CD4-positive, alpha-beta T cell treated with Interleukin-6 at 100 ng/mL for 8 hours (primary cell): ENCODE measurements around the gene GLIPR1L1.
A peak's percentile ranks its signal among the peaks of the same experiment; 100 is the strongest.

Experiments used
- DNase-seq: peaks from one replicate; pipeline ENCODE4 v3.0.0-alpha.2; 2020; ENCODE audit warnings: mixed read lengths, low spot score

The GLIPR1L1 gene

DNA sequence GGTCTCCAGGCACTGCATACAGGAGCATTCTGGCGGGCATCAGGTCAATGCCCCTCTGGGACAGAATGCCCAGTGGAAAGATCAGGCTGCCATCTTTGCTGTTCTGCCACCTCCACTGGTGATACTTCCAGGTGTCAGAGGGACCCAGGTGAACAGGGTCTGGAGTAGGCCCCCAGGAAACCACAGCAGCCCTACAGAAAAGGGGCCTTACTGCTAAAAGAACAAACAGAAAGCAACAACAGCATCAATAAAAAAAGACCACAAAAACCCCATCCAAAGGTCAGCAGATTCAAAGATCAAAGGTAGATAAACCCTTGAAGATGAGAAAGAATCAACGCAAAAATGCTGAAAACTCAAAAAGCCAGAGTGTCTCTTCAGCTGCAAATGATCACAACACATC is 15.9 kb downstream of the GLIPR1L1 start:
- no peak for DNase-seq

DNA sequence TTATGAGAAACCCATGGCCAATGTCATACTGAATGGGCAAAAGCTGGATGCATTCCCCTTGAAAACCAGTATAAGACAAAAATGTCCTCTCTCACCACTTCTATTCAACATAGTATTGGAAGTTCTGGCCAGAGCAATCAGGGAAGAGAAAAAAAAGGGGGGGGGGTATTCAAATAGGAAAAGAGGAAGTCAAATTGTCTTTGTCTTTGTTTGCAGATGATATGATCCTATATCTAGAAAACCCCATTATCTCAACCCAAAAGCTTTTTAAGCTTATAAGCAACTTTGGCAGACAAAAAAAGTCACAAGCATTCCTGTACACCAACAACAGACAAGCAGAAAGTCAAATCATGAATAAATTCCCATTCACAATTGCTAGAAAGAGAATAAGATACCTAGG is 19.5 kb downstream of the GLIPR1L1 start:
- DNase-seq = no peak

DNA sequence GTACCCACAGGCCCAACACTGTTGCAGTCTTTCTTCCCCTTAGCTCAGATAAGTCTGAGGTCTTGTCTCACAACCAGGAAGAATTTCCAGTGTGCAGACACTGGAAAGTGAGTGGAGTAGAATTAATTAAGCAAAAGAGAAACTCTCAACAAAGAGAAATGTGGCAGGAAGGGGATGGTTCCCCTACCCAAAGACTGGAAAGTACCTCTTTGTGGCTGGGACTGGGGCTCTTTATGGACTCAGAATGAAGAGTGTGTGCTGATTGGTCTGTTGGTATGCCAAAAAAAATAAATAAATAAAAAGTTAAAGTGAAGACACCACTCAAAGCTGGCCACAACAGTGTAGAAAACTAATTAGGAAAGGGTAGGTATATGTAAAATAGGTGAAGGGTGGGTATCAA is 26.4 kb downstream of the GLIPR1L1 start:
- DNase-seq = no peak

DNA sequence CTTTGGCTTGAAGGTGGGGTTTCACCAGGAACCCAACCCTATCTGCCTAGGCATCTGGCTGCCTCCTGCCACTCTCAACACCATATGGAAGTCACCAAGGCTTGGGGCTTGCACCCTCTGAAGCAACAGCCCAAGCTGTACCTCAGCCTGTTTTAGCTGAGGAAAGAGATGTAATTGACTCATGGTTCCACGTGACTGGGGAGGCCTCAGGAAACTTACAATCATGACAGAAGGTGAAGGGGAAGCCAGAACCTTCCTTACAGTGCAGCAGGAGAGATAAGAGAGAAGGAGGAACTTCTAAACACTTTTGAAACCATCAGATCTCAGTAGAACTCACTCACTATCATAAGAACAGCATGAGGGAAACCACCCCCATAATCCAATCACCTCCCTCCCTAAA is 26.9 kb downstream of the GLIPR1L1 start:
- DNase-seq = no peak

DNA sequence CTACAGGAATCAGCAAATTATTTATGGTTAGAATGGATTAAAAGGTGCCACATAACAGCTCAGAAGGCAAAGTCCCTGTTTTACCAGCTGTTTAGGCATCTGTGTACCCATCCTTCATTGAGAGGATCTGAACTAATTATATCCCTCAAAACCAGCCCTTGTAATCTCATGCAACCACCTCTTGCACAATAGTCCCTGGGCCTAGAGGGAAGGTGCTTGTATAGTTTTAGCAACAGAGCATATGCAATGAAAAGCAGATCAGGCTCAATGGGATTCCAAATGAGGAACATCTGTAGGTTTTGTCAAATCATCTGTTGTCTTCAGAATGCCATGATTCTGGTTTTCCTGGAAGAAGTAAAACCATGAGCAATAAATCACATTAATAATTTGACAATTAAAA is 30.4 kb downstream of the GLIPR1L1 start:
- no peak for DNase-seq

DNA sequence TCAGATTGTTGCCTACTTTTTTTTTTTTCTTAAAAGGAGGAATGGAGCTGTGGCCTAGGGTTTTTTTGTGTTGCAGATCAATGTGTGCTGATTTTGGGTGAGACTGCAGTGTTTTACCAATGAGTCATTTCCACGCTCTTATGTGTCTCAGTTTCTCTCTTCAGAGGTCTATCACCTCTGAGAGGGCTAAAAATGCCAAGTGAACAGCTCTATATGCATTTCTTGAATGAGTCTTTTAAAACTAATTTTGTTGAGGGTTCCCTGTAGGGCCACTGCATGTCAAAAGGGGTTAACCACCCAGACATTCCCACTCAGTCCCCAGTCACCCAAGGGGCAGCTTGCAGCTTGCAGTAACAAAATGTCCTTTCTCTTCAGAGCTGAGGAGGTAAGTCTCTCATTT is 32.2 kb downstream of the GLIPR1L1 start:
- no peak for DNase-seq

DNA sequence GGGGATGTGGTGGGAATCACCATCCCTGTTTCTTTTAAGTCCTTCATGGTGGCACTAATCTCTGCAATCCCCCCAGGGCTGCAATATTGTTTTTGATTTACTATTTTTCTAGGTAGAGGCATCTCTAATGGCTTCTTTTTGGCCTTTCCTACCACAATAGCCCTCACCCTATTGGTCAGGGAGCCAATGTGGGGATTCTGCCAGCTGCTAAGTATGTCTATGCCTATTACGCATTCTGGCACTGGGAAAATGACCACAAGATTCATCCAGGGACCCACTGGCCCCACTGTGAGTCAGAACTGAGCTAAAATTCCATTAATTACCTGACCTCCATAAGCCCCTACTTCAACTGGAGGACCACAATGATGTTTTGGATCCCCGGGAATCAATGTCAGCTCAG is 40.5 kb downstream of the GLIPR1L1 start:
- no peak for DNase-seq

DNA sequence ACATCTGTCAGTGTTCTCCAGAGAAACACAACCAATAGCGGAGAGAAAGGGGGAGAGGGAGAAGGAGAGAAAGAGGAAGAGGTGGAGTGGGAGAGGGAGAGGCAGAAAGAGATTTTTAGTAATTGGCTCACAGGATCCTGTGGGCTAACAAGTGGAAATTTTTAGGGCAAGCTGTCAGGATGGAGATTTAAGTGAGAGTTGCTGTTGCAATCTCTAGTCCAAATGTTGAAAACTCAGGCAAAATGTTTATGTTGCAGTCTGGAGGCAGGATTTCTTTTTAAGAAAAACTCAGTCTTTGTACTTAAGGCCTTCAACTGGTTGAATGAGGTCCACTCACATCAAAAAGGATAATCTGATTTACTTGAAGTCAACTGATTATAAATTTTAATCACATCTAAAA is 43.9 kb downstream of the GLIPR1L1 start:
- DNase-seq = no peak

DNA sequence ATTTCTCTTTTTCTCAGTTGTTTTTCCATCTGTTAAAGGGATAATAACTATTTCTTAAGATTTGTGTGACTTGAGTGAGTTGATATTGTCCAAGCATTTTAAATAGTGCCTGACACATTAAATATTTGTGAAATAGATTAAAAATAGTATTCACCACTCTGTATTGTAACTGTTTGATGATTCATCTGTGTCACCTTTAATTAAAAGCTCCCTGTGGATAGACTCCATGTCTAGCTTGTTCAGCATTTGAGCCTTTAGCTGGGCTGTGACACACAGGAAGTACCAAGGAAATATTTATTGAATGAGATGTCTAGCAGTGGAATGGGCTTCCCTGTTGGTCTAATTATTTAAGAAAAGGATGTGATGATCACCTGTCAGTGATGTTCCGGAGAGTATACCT is 54.6 kb downstream of the GLIPR1L1 start:
- DNase-seq = no peak

DNA sequence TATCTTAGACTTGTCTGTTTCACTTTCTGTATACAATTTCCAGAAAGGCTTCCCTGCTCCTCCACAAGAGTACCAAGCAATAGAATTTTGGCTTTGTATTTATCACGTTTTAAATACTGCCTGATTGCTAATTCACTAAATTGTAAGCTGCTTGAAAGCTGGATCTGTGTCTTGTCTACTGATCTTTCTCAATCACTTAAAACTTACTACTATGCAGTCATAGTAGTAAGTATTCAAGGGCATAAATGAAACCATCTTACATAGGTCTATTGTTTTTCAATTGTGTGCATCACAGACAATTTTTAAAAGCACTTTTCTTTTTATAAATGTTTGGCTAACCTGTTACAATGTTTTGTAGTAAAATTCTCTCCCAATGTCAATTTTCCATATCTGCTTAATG is 55.2 kb downstream of the GLIPR1L1 start:
- no peak for DNase-seq

DNA sequence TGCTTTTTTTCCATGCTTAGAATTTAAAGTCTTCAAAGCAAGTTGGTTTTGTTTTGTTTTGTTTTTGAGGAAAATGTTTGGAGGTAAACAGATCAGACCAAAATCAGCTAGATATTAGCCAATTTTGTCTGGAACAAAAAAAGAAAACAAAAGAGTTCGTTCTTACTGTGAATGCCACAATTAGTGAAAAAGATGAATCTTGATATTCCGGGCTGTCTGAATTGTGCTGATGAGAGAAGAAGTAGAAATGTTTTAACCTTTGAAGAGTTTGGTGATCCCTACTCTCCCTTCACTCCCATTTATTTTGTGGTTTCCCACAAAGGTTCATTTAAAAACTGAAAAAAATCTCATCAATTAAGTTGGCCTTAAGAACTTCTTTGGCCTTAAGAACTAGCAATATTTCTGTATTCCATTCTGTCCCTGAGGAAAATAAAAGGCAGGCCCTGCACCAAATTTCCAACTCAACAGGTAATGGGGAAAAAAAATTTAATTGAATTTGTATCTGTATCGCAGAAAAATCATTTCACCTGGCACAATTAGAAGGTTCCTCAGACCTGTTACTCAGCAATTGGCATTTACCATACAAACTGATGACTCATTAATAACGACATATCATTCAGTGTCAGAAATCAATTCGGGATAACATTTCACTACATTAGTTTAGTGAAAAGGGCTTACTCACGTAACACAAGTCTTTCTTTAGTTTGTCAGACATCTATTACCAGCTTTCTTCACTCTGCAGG is 55.9 kb downstream of the GLIPR1L1 start:
- no peak for DNase-seq

DNA sequence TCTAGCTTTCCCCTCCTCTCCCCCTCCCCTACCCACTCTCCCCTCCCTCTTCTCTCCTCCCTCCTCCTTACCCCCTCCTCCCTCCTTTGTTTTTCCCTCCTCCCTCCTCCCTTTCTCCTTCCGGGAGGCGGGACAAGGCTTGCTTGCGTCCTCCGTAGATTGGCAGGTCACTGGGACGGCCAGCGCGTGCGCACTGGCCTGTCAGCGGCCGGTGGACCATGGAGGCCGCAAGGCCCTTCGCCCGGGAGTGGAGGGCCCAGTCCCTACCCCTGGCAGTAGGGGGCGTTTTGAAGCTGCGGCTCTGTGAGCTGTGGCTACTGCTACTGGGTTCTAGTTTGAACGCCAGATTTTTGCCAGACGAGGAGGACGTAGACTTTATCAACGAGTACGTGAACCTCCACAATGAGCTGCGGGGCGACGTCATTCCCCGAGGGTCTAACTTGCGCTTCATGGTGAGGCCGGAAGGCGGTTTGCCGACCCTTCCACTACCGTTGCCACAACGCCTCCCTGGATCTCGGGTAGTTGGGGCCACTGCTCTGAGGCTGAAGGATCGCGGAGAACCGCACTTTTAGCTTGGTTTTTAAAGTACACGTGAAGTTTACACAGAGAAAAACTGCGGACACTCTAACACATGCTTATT is 56.5 kb downstream of the GLIPR1L1 start, which contains the start of gene GLIPR1L2:
Gene GLIPR1L2, plus strand, starts transcription at position 191 of the 640 bp plus-strand sequence. Its CDS starts 28 bp downstream, at position 219.
- DNase-seq = peak; percentile 93

DNA sequence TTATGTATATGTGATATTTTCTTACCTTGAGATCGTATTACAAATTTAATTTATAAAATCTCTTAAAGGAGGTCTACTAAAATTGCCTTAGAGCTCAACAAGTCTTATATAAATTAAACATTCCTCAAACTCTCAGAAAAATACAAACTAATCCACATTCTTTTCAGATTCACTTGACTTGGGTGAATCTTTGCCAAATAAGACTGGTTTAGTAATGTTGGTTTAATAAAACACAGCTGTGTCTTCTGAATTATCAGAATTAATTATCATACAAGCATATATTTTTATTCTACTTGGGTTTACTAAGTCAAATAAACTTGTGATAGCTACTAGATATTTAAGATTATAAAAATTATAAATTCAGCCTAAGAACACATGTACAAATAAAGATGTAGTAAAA is 69.8 kb downstream of the GLIPR1L1 start:
- DNase-seq = no peak

DNA sequence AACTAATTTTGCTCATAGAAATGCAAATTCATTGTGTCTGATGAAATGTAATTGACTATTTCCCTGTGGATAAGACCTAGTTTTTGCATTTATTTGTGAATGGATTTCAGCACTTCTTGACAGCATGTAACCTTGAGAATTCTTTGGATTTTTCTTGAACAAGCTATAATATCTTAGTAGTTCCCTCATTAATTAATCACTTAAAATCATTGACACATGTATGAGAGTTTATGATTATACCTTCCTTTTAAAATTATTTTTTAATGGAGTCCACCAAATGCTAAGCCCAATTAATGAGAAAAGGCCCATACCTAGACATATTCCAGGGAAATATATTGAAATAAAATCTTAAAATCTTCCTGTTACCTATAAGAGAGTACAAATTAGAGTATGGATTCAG is 73.2 kb downstream of the GLIPR1L1 start:
- no peak for DNase-seq

DNA sequence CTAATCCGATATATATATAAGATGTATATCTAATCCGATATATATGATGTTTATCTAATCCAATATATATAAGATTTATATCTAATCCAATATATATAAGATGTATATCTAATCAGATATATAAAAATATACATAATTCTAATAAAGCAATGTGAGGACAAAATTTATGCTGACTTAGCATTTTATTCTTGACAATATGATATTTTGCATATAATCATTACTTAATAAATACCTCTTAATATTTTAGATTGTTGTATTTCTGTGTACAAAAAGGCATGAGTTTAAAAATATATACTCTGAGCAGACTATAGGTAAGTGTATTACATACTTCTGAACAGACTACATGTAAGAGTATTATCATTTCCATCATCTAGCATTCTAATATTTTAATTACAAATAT is 75.4 kb downstream of the GLIPR1L1 start:
- no peak for DNase-seq

DNA sequence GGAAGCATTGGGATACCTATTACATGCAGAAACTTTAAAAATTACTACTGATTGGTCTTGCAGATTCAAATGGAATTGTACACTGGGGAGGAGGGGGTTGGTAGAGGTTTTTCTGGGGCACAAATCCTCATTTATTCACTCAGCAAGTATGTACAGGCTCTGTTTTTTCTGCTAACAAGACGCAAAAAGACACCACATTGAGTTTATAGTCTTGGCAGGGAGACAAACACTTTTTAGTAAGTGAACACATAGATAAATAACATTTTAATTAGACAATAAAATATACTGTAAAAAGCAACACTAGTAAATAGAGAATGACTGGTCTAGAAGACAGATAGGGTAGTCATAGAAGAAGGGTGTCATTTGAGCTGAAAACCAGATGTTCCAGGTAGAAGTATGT is 80.2 kb downstream of the GLIPR1L1 start:
- no peak for DNase-seq

DNA sequence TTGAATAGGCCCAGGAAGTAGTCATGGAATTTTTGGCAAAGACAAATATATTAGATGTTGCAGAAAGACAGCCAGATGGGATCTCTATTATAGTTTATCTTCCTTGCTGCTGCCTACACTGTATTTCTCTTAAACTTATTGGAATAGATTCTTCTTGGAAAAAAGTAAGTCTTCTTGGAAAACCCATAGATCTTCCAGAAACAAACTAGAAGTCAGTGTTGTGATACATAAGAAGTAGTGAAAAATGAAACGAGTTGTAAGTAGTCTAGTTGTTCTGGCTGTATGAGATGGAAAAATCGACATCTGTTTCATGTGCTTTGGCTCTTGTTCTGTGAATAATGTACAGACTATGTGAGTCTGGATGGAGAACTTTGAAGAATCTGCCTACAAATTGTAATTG is 85.4 kb downstream of the GLIPR1L1 start:
- DNase-seq = no peak
